Dermis microvascular lymphatic vessel endothelial cell (primary cell): ENCODE data around the gene DEPDC7. TPM values are rescaled to one million over a fixed set of nuclear protein-coding genes. Genes with fewer than 3 reads are reported as not detected.
"Not testable (repeated sequence)": the region's sequence is repeated elsewhere in the genome, so short reads cannot be mapped to it uniquely, and the experiment has no call there.

ENCODE experiments used
- DNase-seq, 2 donors: peaks; one replicate each; pipeline versions ENCODE4 v3.0.0 to v3.0.0-alpha.2; 2010; ENCODE audit warnings: low read depth in 2 of 2
- total RNA-seq: library from RNA; depleted of rRNA; stranded (reverse); fragments of >200 nt; gene quantifications from 2 replicates; pipeline ENCODE4 v1.2.1, GENCODE V29; 2014

The DEPDC7 gene
- under 0.01 and 0.13 TPM in 2 replicates for total RNA-seq

- peak in 1 of 2 donors; percentile 58 for DNase-seq
These were observed at the start of gene DEPDC7 for GRCh38 chr11:33015621-33016551. TSS of gene DEPDC7 (plus strand) at chr11:33015878. CDS start at chr11:33015956, 78 bp downstream.

GRCh38 chr11:32968541-32968940 is 47.1 kb upstream of the DEPDC7 start:
- DNase-seq, result no peak

- DNase-seq, result not testable (repeated sequence)
These were observed 43.4 kb upstream of the DEPDC7 start for GRCh38 chr11:32972233-32972632.

- no peak for DNase-seq
These were observed 42.9 kb upstream of the DEPDC7 start for GRCh38 chr11:32972781-32973180.

GRCh38 chr11:32982626-32983025 is 33.1 kb upstream of the DEPDC7 start:
- DNase-seq, result no peak

- no peak for DNase-seq
These were observed 32.2 kb upstream of the DEPDC7 start for GRCh38 chr11:32983506-32983905.

GRCh38 chr11:32985600-32985999 is 30.1 kb upstream of the DEPDC7 start:
- no peak for DNase-seq

- no peak for DNase-seq
These were observed 27.8 kb upstream of the DEPDC7 start for GRCh38 chr11:32987851-32988250.

- DNase-seq, result no peak
These were observed 25.2 kb upstream of the DEPDC7 start for GRCh38 chr11:32990481-32990880.

- DNase-seq, result no peak
These were observed 24.3 kb upstream of the DEPDC7 start for GRCh38 chr11:32991427-32991826.

- no peak for DNase-seq
These were observed 23.8 kb upstream of the DEPDC7 start for GRCh38 chr11:32991898-32992297.

GRCh38 chr11:33000181-33000580 is 15.5 kb upstream of the DEPDC7 start:
- peak in 1 of 2 donors; percentile 55 for DNase-seq

GRCh38 chr11:33001281-33001680 is 14.4 kb upstream of the DEPDC7 start:
- no peak for DNase-seq

GRCh38 chr11:33001751-33002542 is 13.7 kb upstream of the DEPDC7 start:
- no peak for DNase-seq

- DNase-seq, result no peak
These were observed 10.5 kb upstream of the DEPDC7 start for GRCh38 chr11:33005175-33005574.

GRCh38 chr11:33006010-33006409 is 9.7 kb upstream of the DEPDC7 start:
- DNase-seq, result no peak

GRCh38 chr11:33013755-33014154 is 1.9 kb upstream of the DEPDC7 start:
- DNase-seq, result no peak

GRCh38 chr11:33016654-33017053 is 976 bp downstream of the DEPDC7 start:
- no peak for DNase-seq

GRCh38 chr11:33017478-33017877 is 1.8 kb downstream of the DEPDC7 start:
- no peak for DNase-seq

- no peak for DNase-seq
These were observed 2.3 kb downstream of the DEPDC7 start for GRCh38 chr11:33017965-33018364.

GRCh38 chr11:33018840-33019239 is 3.2 kb downstream of the DEPDC7 start:
- DNase-seq, result no peak

- no peak for DNase-seq
These were observed 5.8 kb downstream of the DEPDC7 start for GRCh38 chr11:33021501-33021900.
